Measurements from ENCODE around the gene NBEAL2. TPM values are rescaled to one million over a fixed set of nuclear protein-coding genes. Genes with fewer than 3 reads are reported as not detected.

NBEAL2 gene
- total and polyA plus RNA-seq, 2 of the 4 experiments (the other 2 are of a cell fraction): 2.2 to 12.5 TPM

- no peaks in the 10 kb centered on the region for H4K20me1 ChIP-seq (ENCODE audit: insufficient read depth, low read length)
- dilution Hi-C loops (cut with HindIII; ENCODE audit: low sequenced_read_pairs, unreplicated experiment): no loop called here
- no peak for ATAC-seq (ENCODE audit: low read depth)
These were observed 19.5 kb downstream of the NBEAL2 start for GRCh38 chr3:46998852-46999515.

More at GRCh38 chr3:46998852-46999515, 19.5 kb downstream of the NBEAL2 start:
- no peaks in the 10 kb centered on the region for H3K27me3 ChIP-seq (ENCODE audit: control insufficient read depth, insufficient read depth, low read length)
- ChIA-PET POLR2A (ENCODE audit: unreplicated experiment) (no interaction called here), CTCF (interaction anchor here (1.0 kb wide), 1 partner anchor 76 kb away, joined by 3 read pairs; no protein-coding TSS in a partner anchor)
- H3K4me3 ChIP-seq (ENCODE audit: insufficient read depth, low read depth, low read length): no peak overlapping the region
- no peak overlapping the region for H2AFZ ChIP-seq (replicated peaks; ENCODE audit: low read length, poor library complexity)
- peaks cover 5% of the 10 kb centered on the region; the same call in 1 of the 2 replicates for H3K4me1 ChIP-seq (ENCODE audit: control insufficient read depth, insufficient read depth, low read length)
- H4K91ac ChIP-seq (ENCODE audit: insufficient read depth, low read depth, low read length): no peak overlapping the region
- no peak overlapping the region for H3K9ac ChIP-seq (ENCODE audit: low read depth, low read length)
- H3K79me1 ChIP-seq (ENCODE audit: low read depth in 1 of 2, low read length in 2 of 2): no peaks in the 10 kb centered on the region
- H2BK120ac ChIP-seq (ENCODE audit: low read depth, low read length): no peak overlapping the region
- no peak for TF ChIP-seq USF2 (IDR thresholded peaks at IDR 0.05; ENCODE audit: low read depth, low read length)
- TF ChIP-seq MAFK (IDR thresholded peaks at IDR 0.05; ENCODE audit: low read depth, low read length): no peak
- TF ChIP-seq CHD1 (IDR thresholded peaks at IDR 0.05; ENCODE audit: low read depth, low read length): no peak
- TF ChIP-seq FOS (IDR thresholded peaks at IDR 0.05; ENCODE audit: low read depth, low read length): no peak
- no peak for TF ChIP-seq POLR2A (IDR thresholded peaks at IDR 0.05; ENCODE audit: low read depth, low read length)
- TF ChIP-seq ELK1 (IDR thresholded peaks at IDR 0.05; ENCODE audit: borderline replicate concordance, low read depth, low read length): no peak
- TF ChIP-seq SMC3 (IDR thresholded peaks at IDR 0.05; ENCODE audit: low read depth, low read length): no peak
- no peak for TF ChIP-seq RAD21 (IDR thresholded peaks at IDR 0.05; ENCODE audit: low read length)
- no peak for TF ChIP-seq CTCF (conservative IDR thresholded peaks at IDR 0.05; ENCODE audit: low read depth, low read length)
- TF ChIP-seq BHLHE40 (IDR thresholded peaks at IDR 0.05; ENCODE audit: low read depth, low read length): no peak
- no peak for TF ChIP-seq NFE2L2 (IDR thresholded peaks at IDR 0.05; ENCODE audit: low read depth, low read length)
- no peak for TF ChIP-seq CEBPB (IDR thresholded peaks at IDR 0.05; ENCODE audit: low read depth, low read length)
- no peak for TF ChIP-seq RFX5 (IDR thresholded peaks at IDR 0.05; ENCODE audit: low read depth, low read length)
- TF ChIP-seq MAZ (IDR thresholded peaks at IDR 0.05; ENCODE audit: borderline replicate concordance, low read depth, low read length): no peak
- no peak for TF ChIP-seq RCOR1 (IDR thresholded peaks at IDR 0.05; ENCODE audit: insufficient replicate concordance, low read length)
- TF ChIP-seq MXI1 (IDR thresholded peaks at IDR 0.05; ENCODE audit: borderline replicate concordance, low read depth, low read length): no peak
- 86% methylated on average over 6 of the region's 22 CpGs; no CpG with 5 or more reads in 1 of the 2 experiments for WGBS, 2 experiments (ENCODE audit: extremely low coverage in 2 of 2, insufficient read length in 1 of 2)
- DNase-seq: no peak
- H2BK15ac ChIP-seq (ENCODE audit: low read depth, low read length): no peak overlapping the region
- H3K14ac ChIP-seq (replicated peaks; ENCODE audit: low read depth, low read length): no peak overlapping the region
- no peak overlapping the region for H3K27ac ChIP-seq (ENCODE audit: insufficient read depth, low read length)
- H3K18ac ChIP-seq (ENCODE audit: low read depth, low read length): no peak overlapping the region
- peaks cover 3% of the 10 kb centered on the region; the same call in 1 of the 2 replicates for H3K36me3 ChIP-seq (ENCODE audit: control insufficient read depth, insufficient read depth, low read length)
- H2AK9ac ChIP-seq (replicated peaks; ENCODE audit: low read depth, low read length, poor library complexity): peak overlapping the region; percentile 37
- no peak overlapping the region for H2BK20ac ChIP-seq (ENCODE audit: low read depth, low read length)
- H3K56ac ChIP-seq (ENCODE audit: extremely low read depth, insufficient read depth, low read length): no peak overlapping the region
- H3K4ac ChIP-seq (ENCODE audit: low read depth, low read length): no peak overlapping the region
- H3K23ac ChIP-seq (ENCODE audit: low read depth, low read length): no peak overlapping the region
- in situ Hi-C loops (cut with MboI; ENCODE audit: low sequenced_read_pairs): no loop called here
- intact Hi-C loops (cut with micrococcal nuclease): loop anchor here (1.0 kb wide), 2 partner anchors 76 to 294 kb away; no protein-coding TSS in a partner anchor
- H4K8ac ChIP-seq (ENCODE audit: low read depth in 2 of 2, low read length in 2 of 2): no peak overlapping the region
- no peak overlapping the region for H3K4me2 ChIP-seq (ENCODE audit: low read depth, low read length)
- H2AK5ac ChIP-seq (ENCODE audit: low read depth, low read length): no peak overlapping the region; the same call in 1 of the 2 replicates
- H2BK5ac ChIP-seq (ENCODE audit: low read depth, low read length, poor library complexity, severe bottlenecking): no peak overlapping the region
- H3K9me1 ChIP-seq (ENCODE audit: insufficient read depth, low read length): peaks cover 6% of the 10 kb centered on the region; the same call in 1 of the 2 replicates
- no peaks in the 10 kb centered on the region for H3K9me3 ChIP-seq (ENCODE audit: control insufficient read depth, insufficient read depth, low read length)
- BruUV-seq (replicated peaks): no TSS peak
- H4K5ac ChIP-seq (ENCODE audit: low read depth, low read length): no peak overlapping the region
